GM12878 (cell line): Measurements from ENCODE around the gene DNAJB11. TPM values are rescaled to one million over a fixed set of nuclear protein-coding genes. Genes with fewer than 3 reads are reported as not detected.

Source experiments
- ATF7 ChIP-seq: fragments of 450-650 bp; IDR thresholded peaks from 2 replicates; pipeline ENCODE4 v1.6.1; 2016; ENCODE audit warnings: low read depth, mild to moderate bottlenecking
- CBFB ChIP-seq: IDR thresholded peaks from 2 replicates; pipeline ENCODE4 v1.6.1; 2016; ENCODE audit warnings: antibody characterized with exemption, low read depth
- CBX3 ChIP-seq: fragments of 200-600 bp; sonication (generic); IDR thresholded peaks from 2 replicates; pipeline ENCODE4 v1.6.1; 2016; ENCODE audit warnings: low read depth, borderline replicate concordance
- EED ChIP-seq: sonication (generic); IDR thresholded peaks from 2 replicates; pipeline ENCODE4 v1.6.1; 2016; ENCODE audit warnings: antibody characterized with exemption, low read depth
- EP300 ChIP-seq, 2 experiments: fragments of 150-350 bp in 1 of 2; IDR thresholded peaks; 2 replicates each; pipeline ENCODE4 v1.6.1; 2011 to 2012; ENCODE audit warnings: low read depth in 2 of 2, low read length in 2 of 2, borderline replicate concordance in 1 of 2, improper control_type of control experiment in 1 of 2, inconsistent platforms in 1 of 2; ENCODE audit not compliant: control insufficient read depth in 1 of 2
- FOXK2 ChIP-seq: fragments of 450-650 bp; IDR thresholded peaks from 2 replicates; pipeline ENCODE4 v1.6.1; 2017; ENCODE audit warnings: mild to moderate bottlenecking, moderate library complexity
- GABPA ChIP-seq: IDR thresholded peaks from 2 replicates; pipeline ENCODE4 v1.6.1; 2014; ENCODE audit warnings: antibody characterized with exemption, low read depth, mild to moderate bottlenecking, inconsistent platforms
- IRF4 ChIP-seq: IDR thresholded peaks from 2 replicates; pipeline ENCODE4 v1.6.1; 2011; ENCODE audit warnings: low read depth, low read length
- JUNB ChIP-seq: IDR thresholded peaks from 2 replicates; pipeline ENCODE4 v1.6.1; 2016; ENCODE audit warnings: antibody characterized with exemption, mild to moderate bottlenecking
- NBN ChIP-seq: fragments of 450-650 bp; IDR thresholded peaks from 2 replicates; pipeline ENCODE4 v1.6.1; 2016
- NFXL1 ChIP-seq: fragments of 450-650 bp; IDR thresholded peaks from 2 replicates; pipeline ENCODE4 v1.6.1; 2017; ENCODE audit warnings: antibody characterized with exemption, mild to moderate bottlenecking, borderline replicate concordance
- NR2F1 ChIP-seq: fragments of 450-650 bp; conservative IDR thresholded peaks from 2 replicates; pipeline ENCODE4 v1.6.1; 2017; ENCODE audit warnings: mild to moderate bottlenecking
- RCOR1 ChIP-seq: conservative IDR thresholded peaks from 2 replicates; pipeline ENCODE4 v1.6.1; 2012; ENCODE audit warnings: low read depth, low read length, improper control_type of control experiment
- SP1 ChIP-seq: IDR thresholded peaks from one replicate; pipeline ENCODE4 v1.6.1; 2011; ENCODE audit warnings: low read depth, low read length
- ZNF24 ChIP-seq: fragments of 450-650 bp; IDR thresholded peaks from 2 replicates; pipeline ENCODE4 v1.6.1; 2017; ENCODE audit warnings: antibody characterized with exemption, mild to moderate bottlenecking
- polyA plus RNA-seq, 11 experiments: library from polyadenylated mRNA; depleted of rRNA in 4 of 11; unstranded in 6 of 11; stranded (reverse) in 5 of 11; fragments of >200 nt; fragmentation: Nextera tagmentation in 4 of 11; fragmentation: Illumina TruSeq in 1 of 11; extraction: Ambion mirVana in 4 of 11; extraction: Trizol in 1 of 11; gene quantifications; 1 replicate in 1 of 11; 2 replicates in 10 of 11; pipeline versions ENCODE4 v1.2.1 to v1.2.3, GENCODE V29; 2011 to 2016; ENCODE audit warnings: inconsistent platforms in 2 of 11, missing spikeins in 2 of 11, low read depth in 1 of 11
- total RNA-seq, 4 experiments: library from RNA; depleted of rRNA in 3 of 4; stranded (reverse); fragments of >200 nt in 3 of 4; fragmentation: Illumina TruSeq in 1 of 4; extraction: Trizol in 1 of 4; gene quantifications; 2 replicates each; pipeline versions ENCODE4 v1.2.1 to v1.2.3, GENCODE V29; 2013 to 2021
- TF ChIP-seq, protein P1 (sequence below): fragments of 450-650 bp; IDR thresholded peaks from 2 replicates; pipeline ENCODE4 v1.6.1; 2017; ENCODE audit warnings: mild to moderate bottlenecking
- TF ChIP-seq, protein P2 (sequence below): IDR thresholded peaks from 2 replicates; pipeline ENCODE4 v1.6.1; 2011; ENCODE audit warnings: low read depth, mild to moderate bottlenecking, low read length, moderate library complexity, borderline replicate concordance; ENCODE audit errors: extremely low read depth
- TF ChIP-seq, protein P3 (sequence below): IDR thresholded peaks from 2 replicates; pipeline ENCODE4 v1.6.1; 2011; ENCODE audit warnings: low read depth, low read length, improper control_type of control experiment, borderline replicate concordance
- TF ChIP-seq, protein P4 (sequence below): fragments of 450-650 bp; formaldehyde crosslinking; IDR thresholded peaks from 2 replicates; pipeline ENCODE4 v1.4.0; 2022; ENCODE audit warnings: mild to moderate bottlenecking, moderate library complexity
- TF ChIP-seq, protein P5 (sequence below): IDR thresholded peaks from 2 replicates; pipeline ENCODE4 v1.6.1; 2011; ENCODE audit warnings: borderline replicate concordance, low read depth, mild to moderate bottlenecking, moderate library complexity, mixed read lengths, low read length; ENCODE audit not compliant: insufficient read depth; ENCODE audit errors: extremely low read length
- TF ChIP-seq, protein P6 (sequence below): fragments of 450-650 bp; IDR thresholded peaks from 2 replicates; pipeline ENCODE4 v1.6.1; 2016; ENCODE audit warnings: mild to moderate bottlenecking

Gene DNAJB11
- total and polyA plus RNA-seq, 10 of the 15 experiments (the other 5 are each of a cell fraction or from before 2014, with no cell fraction given), result 16.2 to 135 (median 57.8) TPM

DNA sequence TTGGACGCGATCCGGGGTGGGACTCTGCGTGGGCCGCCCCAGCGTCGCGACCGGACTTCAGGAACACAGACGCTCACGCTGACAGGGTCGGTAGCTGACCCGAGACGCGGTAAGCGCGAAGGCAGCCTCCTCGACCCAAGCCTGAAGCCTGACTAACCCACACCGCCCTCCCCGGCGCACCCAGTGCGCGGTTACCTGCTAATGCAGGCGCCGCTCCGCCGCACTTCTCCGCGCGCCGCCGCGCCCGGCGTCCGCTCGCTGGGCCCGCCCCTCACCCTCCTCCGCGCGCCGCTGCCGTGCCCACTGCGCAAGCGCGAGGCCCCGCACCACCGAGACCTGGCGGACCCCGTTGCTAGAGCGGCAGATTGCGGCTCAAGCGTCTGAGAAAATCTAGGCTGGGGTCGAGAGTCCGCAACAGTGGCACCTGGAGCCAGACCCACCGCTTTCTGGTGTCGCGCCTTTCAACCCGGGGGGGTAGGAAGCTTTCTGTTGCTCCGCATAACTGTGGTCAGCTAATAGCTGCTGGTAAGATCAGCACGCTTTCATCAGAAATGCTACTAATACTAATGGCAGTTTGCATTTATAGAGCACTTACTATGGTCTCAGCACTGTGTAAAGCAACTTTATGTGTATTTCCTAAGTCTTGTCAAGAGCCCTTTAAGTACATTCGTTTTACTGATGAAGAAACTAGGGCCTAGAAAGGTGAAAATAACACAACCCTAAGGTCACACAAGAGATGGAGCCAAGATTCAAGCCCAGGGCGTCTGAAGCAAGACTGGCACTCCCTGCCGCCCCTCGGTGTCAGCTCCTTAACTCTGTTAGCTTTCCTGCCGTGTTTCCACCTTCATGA, 3.2 kb upstream of the DNAJB11 start, which contains the start of gene TBCCD1 (continued):
- TF ChIP-seq NFXL1 (no peak), JUNB (no peak), FOXK2 (no peak), GABPA (no peak), ATF7 (peak; percentile 42), NBN (no peak; the same call in 1 of the 2 replicates), IRF4 (no peak), EED (no peak), SP1 (no peak), EP300 (IDR thresholded peaks at IDR 0.05; ENCODE audit: borderline replicate concordance in 1 of 2, control insufficient read depth in 1 of 2, low read depth in 2 of 2, low read length in 2 of 2) (0 out of 4 replicates have a peak, but pooled peaks of 1 of the 2 experiments have one; percentile 20), CBX3 (no peak), ZNF24 (peak; percentile 60; the same call in 1 of the 2 replicates), CBFB (peak; percentile 31; the same call in 1 of the 2 replicates), NR2F1 (peak; percentile 65), RCOR1 (peak; percentile 87; the same call in 1 of the 2 replicates)
- TF ChIP-seq, protein P1, sequence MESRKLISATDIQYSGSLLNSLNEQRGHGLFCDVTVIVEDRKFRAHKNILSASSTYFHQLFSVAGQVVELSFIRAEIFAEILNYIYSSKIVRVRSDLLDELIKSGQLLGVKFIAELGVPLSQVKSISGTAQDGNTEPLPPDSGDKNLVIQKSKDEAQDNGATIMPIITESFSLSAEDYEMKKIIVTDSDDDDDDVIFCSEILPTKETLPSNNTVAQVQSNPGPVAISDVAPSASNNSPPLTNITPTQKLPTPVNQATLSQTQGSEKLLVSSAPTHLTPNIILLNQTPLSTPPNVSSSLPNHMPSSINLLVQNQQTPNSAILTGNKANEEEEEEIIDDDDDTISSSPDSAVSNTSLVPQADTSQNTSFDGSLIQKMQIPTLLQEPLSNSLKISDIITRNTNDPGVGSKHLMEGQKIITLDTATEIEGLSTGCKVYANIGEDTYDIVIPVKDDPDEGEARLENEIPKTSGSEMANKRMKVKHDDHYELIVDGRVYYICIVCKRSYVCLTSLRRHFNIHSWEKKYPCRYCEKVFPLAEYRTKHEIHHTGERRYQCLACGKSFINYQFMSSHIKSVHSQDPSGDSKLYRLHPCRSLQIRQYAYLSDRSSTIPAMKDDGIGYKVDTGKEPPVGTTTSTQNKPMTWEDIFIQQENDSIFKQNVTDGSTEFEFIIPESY, result no peak
- TF ChIP-seq, protein P2, sequence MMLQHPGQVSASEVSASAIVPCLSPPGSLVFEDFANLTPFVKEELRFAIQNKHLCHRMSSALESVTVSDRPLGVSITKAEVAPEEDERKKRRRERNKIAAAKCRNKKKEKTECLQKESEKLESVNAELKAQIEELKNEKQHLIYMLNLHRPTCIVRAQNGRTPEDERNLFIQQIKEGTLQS, result no peak
- TF ChIP-seq, protein P3, sequence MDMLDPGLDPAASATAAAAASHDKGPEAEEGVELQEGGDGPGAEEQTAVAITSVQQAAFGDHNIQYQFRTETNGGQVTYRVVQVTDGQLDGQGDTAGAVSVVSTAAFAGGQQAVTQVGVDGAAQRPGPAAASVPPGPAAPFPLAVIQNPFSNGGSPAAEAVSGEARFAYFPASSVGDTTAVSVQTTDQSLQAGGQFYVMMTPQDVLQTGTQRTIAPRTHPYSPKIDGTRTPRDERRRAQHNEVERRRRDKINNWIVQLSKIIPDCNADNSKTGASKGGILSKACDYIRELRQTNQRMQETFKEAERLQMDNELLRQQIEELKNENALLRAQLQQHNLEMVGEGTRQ, result no peak
- TF ChIP-seq, protein P4, sequence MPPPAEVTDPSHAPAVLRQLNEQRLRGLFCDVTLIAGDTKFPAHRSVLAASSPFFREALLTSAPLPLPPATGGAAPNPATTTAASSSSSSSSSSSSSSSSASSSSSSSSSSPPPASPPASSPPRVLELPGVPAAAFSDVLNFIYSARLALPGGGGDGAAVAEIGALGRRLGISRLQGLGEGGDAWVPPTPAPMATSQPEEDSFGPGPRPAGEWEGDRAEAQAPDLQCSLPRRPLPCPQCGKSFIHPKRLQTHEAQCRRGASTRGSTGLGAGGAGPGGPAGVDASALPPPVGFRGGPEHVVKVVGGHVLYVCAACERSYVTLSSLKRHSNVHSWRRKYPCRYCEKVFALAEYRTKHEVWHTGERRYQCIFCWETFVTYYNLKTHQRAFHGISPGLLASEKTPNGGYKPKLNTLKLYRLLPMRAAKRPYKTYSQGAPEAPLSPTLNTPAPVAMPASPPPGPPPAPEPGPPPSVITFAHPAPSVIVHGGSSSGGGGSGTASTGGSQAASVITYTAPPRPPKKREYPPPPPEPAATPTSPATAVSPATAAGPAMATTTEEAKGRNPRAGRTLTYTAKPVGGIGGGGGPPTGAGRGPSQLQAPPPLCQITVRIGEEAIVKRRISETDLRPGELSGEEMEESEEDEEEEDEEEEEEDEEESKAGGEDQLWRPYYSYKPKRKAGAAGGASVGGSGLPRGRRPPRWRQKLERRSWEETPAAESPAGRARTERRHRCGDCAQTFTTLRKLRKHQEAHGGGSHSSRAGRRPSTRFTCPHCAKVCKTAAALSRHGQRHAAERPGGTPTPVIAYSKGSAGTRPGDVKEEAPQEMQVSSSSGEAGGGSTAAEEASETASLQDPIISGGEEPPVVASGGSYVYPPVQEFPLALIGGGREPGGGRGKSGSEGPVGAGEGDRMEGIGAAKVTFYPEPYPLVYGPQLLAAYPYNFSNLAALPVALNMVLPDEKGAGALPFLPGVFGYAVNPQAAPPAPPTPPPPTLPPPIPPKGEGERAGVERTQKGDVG (CRISPR knock-in tag), result no peak
- TF ChIP-seq, protein P5, sequence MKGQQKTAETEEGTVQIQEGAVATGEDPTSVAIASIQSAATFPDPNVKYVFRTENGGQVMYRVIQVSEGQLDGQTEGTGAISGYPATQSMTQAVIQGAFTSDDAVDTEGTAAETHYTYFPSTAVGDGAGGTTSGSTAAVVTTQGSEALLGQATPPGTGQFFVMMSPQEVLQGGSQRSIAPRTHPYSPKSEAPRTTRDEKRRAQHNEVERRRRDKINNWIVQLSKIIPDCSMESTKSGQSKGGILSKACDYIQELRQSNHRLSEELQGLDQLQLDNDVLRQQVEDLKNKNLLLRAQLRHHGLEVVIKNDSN, result no peak
- TF ChIP-seq, protein P6, sequence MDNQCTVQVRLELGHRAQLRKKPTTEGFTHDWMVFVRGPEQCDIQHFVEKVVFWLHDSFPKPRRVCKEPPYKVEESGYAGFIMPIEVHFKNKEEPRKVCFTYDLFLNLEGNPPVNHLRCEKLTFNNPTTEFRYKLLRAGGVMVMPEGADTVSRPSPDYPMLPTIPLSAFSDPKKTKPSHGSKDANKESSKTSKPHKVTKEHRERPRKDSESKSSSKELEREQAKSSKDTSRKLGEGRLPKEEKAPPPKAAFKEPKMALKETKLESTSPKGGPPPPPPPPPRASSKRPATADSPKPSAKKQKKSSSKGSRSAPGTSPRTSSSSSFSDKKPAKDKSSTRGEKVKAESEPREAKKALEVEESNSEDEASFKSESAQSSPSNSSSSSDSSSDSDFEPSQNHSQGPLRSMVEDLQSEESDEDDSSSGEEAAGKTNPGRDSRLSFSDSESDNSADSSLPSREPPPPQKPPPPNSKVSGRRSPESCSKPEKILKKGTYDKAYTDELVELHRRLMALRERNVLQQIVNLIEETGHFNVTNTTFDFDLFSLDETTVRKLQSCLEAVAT, result 0 out of 2 replicates have a peak, but pooled peaks have one; percentile 32
